Activated effector memory CD4-positive, alpha-beta T cell treated with anti-CD3 and anti-CD28 coated beads, Interleukin-2, amount 50 U/mL, for 16 hours (primary cell): ENCODE data around the gene NCOA1.
A peak's percentile ranks its signal among the peaks of the same experiment; 100 is the strongest.

ENCODE experiments used
- DNase-seq: peaks from one replicate; pipeline ENCODE4 v3.0.0-alpha.2; 2020

NCOA1 gene

DNA sequence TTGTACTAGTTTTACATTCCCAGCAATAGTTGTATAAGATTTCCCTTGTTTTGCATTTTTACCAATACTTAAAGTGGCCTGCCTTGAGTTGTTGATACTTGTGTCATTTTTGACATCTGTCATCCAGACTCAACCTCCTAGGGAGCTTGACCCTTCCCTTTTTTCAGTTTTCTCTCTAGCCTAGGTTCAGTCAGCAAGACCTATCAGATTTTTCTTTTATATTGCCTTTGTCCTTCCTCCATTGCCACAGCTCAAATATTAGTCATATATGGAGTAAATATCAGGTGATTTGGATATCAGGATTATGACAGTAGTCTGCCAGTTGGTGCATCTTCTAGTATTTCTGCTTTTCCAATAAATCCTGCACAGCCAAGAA, 315.6 kb downstream of the NCOA1 start:
- no peak for DNase-seq

DNA sequence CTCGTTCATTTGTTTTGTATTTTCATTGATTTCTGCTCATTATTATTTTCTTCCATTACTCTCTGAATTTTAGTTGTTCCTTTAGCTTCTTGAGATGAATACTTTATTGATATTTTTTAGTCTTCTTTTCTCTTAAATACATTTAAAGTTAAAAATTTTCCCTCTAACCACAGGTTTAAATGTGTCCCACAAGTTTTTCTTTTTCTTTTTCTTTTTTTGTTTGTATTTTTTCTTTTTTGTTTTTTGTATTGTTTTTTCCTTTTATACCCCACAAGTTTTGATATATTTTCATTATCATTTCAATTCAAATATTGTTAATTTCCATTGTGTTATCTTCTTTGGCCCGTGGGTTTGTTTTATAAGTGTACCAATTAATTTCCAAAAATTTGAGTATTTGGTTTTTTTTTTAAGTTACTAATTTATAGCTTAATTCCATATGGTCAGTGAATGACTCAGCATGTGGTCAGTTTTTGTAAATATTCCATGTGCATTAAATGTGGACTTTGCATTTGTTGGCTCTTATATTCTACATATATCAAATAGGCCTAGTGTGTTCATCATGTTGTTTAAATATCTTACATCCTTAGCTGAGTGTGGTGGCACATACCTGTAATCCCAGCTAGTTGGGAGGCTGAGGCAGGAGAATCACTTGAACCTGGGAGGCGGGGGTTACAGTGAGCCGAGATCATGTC, 318.4 kb downstream of the NCOA1 start:
- no peak for DNase-seq

DNA sequence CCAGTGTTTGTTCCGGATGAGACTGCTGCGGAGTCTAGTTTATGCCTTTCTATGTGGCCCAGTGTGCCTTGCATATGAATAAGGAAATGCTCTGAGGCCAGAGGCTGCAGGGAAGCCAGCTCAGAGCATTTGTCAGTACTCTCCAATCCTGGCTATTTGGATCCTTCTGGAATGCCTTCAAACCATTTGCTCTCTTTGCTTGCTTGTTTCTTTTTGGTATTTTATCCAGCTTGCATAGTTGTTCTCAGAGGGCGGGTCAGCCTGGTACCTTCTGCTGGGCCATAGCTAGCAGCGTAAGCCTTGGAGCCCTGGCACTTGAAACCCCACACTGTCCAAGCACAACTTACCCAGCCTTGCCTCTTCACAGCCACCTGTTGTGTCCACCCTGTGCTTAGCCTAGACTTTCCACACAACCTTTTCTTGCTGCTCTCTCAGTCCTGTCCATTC, 322.7 kb downstream of the NCOA1 start:
- no peak for DNase-seq

DNA sequence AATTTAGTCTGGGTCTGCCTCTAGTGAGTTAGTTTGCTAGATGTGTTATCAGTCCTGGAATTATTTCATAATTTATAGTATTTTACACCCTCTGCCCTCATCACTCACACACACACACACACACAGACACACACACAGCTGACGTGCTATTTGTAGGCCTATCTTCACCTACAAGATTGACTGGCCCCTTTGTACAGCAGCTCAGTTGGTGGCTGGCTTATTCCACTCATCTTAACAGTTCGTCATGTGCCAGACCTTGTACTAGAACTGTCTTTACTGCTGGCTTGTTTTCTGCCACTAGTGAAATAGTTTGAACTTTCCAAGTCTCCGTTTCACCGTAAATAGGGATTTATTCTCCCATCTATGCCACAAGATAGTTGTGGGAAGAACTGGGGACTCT, 323.5 kb downstream of the NCOA1 start:
- no peak for DNase-seq

DNA sequence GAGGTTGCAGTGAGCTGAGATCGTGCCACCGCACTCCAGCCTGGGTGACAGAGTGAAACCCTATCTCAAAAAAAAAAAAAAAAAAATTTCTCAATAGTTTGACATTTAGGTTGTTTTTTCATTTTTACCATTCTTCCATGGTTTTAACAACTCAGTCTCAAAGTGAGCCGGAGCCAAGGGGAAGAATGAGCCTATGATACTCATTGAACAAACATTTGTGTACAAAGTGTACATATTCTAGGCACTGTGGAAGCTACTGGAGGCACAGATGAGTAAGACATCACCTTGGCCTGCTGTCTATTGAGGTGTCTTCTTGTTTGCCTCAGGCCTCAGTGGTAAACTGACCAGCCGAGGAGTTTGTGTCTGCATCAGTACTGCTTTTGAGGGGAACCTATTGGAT, 324.1 kb downstream of the NCOA1 start:
- DNase-seq: no peak

DNA sequence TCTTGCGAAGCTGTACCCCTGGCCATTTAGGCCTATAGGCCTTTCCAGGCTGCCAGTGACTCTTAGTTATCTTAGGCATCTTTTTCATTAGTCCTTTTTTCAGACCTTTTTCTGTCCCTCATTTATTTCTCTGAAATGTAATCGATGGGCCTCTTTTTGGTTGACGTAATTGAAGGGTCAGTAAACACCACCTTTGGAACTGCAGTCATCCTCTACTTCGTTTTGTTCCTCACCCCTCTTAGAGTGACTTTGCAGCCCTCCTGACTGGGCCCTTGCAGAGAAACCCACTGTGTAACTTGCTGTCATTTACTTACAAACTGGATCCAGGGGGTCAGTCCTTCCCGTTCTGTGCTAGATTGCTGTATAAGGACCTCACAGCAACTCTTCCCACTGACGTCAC, 325.4 kb downstream of the NCOA1 start:
- no peak for DNase-seq

DNA sequence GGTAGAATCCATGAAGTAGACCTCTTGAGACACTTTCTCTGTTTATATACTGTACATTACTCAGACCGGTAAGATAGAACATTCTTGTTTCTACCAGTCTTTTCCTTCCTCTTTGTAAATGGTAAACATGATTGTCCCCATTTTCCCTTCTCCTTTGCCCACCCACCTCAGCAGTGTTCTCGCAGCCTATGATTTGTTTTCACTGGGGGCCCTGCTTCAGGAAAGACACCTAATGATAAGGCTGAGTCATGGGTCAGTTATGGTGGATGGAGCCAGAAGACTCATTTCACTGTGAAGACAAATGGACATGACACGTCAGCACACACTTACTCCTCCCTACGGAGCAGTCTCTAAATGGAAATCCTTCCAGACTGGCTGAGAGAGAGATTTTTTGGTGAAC, 325.8 kb downstream of the NCOA1 start:
- no peak for DNase-seq

DNA sequence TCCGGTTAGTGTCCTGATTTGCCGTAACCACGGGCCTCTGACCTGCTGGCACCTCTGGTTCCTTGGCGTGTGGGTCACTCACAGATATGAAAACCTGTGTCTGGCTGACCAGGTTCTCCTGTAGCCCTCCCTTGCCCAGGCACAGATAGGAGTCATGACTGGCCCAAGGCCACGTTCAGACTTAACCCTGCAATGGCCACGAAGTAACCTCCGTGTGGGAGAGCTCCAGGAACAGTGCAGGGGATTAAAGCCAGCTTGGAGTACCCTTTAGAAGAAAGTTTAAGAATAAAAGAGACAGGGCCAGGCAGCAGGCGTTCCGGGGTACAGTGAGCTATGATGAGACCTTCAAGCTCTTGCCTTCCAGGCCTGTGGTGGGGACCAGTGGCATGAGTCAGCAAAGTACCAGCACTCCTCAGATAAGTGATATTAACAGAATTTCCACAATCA, 327.7 kb downstream of the NCOA1 start:
- DNase-seq: peak; percentile 59

DNA sequence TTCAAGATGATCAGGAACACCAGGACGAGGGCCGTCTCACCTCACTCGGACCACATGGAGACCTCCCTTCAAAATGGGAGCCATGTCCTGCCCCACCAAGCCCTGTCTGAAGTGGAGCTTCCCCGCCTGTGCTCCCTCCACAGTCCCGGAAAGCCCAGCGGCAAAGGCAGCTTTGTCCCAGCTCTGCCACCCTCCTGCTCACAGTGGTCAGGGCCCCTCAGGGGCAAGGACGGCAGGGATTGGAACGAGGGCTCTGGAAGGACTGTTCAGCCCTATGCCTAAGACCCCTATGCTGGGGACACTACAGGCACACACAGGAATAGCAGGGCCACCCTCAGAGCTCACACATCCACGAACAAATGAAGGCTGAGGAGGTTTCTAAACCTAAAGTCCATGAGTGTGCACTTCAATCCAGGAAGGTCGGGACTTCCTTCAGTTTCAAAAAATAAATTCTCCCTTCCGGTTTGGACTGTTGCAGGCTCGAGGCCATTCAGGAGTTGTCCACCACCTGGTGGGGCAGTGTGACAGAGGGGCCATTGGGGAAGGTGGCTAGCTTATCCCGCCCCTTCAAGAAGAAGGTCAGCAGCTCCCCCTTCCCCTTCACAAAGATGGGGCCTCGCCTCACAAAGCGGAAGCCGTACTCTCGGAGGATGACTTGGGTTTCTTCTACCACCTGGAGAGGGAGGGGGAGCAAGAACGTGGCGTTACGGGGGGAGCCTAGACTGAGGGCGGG, 328.6 kb downstream of the NCOA1 start:
- DNase-seq: no peak

DNA sequence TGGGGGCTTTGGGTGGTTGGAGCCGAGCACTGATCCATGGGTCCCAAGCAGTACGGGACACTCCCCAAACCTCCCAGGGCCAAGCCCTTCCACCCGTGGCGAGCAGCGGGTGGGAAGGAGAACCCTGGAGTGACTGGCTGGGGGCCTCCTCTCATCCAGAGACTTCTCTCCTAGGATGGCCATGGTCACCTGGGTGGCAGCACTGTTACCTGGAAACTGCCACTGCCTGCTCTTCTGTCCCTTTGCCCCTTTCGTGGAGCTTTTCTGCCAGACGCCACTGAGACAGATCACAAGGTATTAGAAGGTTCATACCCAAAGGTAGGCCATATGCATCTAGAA, 329.1 kb downstream of the NCOA1 start:
- peak; percentile 54 for DNase-seq
